SKM-1 (cell line): ENCODE results near the gene RYR3.

Source experiments
- DNase-seq: peaks from one replicate; lab custom pipeline; 2025; ENCODE audit not compliant: unreplicated experiment; lab: John Stamatoyannopoulos, UW

The RYR3 gene

DNA sequence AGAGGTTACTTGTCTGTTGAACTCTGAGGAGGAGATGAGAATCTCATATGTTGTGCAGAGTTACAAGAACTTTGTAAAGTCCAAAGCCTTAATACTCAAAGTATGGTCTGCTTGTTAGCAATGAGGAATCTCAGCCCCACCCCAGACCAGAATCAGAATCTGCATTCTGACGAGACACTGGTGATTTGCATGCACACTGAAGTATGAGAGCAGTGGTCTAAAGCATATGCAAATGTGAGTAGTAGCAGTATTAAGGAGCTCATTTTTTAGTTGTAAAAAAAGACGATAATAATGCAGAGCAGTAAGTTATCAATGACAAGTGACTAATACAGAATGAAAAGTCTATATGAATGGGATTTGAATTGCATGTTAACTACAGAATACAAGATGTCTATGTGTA lies 327.7 kb downstream of the RYR3 start:
- DNase-seq: no peak

- no peak for DNase-seq
Observed at GRCh38 chr15:33639051-33639450, 328.3 kb downstream of the RYR3 start.

- DNase-seq: no peak
Observed at GRCh38 chr15:33639456-33639855, 328.7 kb downstream of the RYR3 start.

GRCh38 chr15:33639978-33640377 lies 329.2 kb downstream of the RYR3 start:
- no peak for DNase-seq

- DNase-seq: no peak
Observed at GRCh38 chr15:33641069-33641468, 330.3 kb downstream of the RYR3 start.

- DNase-seq: no peak
Observed at GRCh38 chr15:33644304-33644703, 333.5 kb downstream of the RYR3 start.

GRCh38 chr15:33646744-33647143 lies 336.0 kb downstream of the RYR3 start:
- no peak for DNase-seq

GRCh38 chr15:33649217-33649933 lies 338.6 kb downstream of the RYR3 start:
- no peak for DNase-seq

- DNase-seq: no peak
Observed at GRCh38 chr15:33654860-33655259, 344.1 kb downstream of the RYR3 start.

GRCh38 chr15:33655488-33655887 lies 344.7 kb downstream of the RYR3 start:
- DNase-seq: no peak

- DNase-seq: no peak
Observed at GRCh38 chr15:33656168-33656567, 345.4 kb downstream of the RYR3 start.

DNA sequence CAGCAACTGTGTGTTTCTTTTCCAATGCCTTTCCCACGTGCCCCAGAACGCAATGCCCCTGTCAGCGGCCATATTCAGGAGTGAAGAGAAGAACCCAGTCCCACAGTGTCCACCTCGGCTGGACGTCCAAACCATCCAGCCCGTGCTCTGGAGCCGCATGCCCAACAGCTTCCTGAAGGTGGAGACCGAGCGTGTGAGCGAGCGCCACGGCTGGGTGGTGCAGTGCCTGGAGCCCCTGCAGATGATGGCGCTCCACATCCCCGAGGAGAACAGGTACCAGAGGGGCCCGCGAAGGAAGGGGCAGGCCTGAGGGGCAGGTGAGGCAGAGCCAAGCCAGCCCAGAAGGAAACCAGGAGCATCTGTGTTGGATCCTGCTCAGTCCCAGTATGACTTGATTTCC lies 349.4 kb downstream of the RYR3 start:
- no peak for DNase-seq

- DNase-seq: no peak
Observed at GRCh38 chr15:33662014-33662413, 351.2 kb downstream of the RYR3 start.

DNA sequence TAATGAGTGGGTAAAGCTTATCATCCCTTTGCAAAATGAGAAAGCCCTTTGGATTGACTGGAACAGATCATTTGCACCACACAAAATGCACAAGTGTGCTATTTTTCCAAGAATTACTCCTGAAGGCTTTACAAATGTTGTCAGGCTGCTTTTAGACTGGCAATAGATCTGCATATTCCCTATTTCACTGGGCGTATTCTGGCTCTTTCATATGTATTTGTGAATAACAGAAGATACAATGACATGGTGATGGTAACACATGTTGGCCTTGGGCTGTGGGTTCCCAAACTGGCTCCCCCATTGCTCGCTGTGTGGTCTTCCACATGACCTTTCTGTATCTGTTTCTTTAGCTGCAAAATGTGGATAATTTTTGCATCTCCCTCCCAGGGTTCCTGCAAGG lies 354.2 kb downstream of the RYR3 start:
- DNase-seq: no peak

DNA sequence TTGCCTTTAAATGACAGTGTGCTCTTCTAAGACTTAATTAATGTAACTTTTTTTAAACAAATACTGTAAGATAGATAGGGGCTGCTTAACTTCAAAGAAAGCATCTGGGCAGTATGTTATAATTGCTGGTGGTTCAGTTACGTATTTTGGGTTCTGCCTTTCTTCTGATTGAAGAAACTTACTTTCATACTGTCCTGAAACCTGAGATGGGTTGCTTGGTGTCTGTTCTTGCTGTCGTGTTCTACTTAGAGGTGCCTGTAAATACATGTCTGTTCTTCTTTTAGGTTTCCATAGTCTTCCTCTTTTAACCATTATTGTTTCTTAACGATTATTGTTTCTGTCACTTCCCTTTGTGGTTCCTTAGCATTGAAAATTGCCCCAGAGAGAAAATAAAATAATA lies 359.8 kb downstream of the RYR3 start:
- DNase-seq: no peak

- no peak for DNase-seq
Observed at GRCh38 chr15:33671456-33671855, 360.7 kb downstream of the RYR3 start.

- no peak for DNase-seq
Observed at GRCh38 chr15:33675246-33675645, 364.5 kb downstream of the RYR3 start.

GRCh38 chr15:33677238-33677830 lies 366.6 kb downstream of the RYR3 start:
- DNase-seq: no peak

DNA sequence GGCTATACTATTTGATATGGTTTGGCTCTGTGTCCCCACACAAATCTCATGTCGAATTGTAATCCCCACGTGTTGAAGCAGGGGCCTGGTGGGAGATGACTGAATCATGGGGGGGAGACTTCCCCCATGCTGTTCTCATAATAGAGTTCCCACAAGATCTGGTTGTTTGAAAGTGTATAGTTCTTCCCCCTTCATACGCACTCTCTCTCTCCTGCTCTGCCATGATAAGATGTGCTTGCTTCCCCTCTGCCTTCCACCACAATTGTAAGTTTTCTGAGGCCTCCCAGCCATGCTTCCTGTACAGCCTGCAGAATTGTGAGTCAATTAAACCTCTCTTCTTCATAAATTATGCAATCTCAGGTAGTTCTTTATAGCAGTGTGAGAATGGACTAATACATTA lies 367.4 kb downstream of the RYR3 start:
- DNase-seq: no peak

GRCh38 chr15:33678602-33679001 lies 367.8 kb downstream of the RYR3 start:
- no peak for DNase-seq

- no peak for DNase-seq
Observed at GRCh38 chr15:33679061-33679460, 368.3 kb downstream of the RYR3 start.

- DNase-seq: no peak
Observed at GRCh38 chr15:33680336-33680735, 369.6 kb downstream of the RYR3 start.
